ENCODE data around the gene ISCU. TPM values are rescaled to one million over a fixed set of nuclear protein-coding genes. Genes with fewer than 3 reads are reported as not detected.
A peak's percentile ranks its signal among the peaks of the same experiment; 100 is the strongest.

Gene ISCU
- total RNA-seq, 4 donors from 2014 or later, result 121 to 146 (median 138) TPM

DNA sequence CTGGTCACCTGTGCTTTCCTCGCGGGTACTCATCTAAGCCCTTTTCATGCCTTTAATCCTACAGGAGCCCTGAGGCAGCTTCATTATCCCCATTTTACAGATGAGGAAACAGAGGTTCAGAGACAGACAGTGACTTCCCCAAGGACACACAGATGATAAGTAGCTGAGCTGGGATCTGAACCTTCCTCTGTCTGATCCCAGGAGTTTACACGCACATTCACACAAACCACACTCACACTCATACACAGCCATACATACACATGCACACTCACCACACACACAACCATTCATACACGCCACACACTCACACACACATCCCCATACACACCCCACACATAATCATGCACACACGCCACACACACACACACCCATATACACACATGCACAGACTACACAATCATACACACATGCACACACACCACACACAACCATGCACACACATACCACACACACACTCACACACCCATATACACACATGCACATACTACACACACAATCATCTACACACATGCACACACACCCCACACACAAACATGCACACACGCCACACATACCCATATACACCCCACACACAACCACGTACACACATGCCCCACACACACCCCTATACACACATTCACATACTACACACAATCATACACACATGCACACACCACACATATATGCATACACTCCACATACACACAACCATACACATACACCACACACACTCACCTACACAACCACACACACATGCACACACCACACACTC lies 32.7 kb downstream of the ISCU start:
- H3K9me3 ChIP-seq, result no peaks in the 10 kb centered on the region
- no peak for TF ChIP-seq POLR2A (IDR thresholded peaks at IDR 0.05)
- TF ChIP-seq, protein P1, sequence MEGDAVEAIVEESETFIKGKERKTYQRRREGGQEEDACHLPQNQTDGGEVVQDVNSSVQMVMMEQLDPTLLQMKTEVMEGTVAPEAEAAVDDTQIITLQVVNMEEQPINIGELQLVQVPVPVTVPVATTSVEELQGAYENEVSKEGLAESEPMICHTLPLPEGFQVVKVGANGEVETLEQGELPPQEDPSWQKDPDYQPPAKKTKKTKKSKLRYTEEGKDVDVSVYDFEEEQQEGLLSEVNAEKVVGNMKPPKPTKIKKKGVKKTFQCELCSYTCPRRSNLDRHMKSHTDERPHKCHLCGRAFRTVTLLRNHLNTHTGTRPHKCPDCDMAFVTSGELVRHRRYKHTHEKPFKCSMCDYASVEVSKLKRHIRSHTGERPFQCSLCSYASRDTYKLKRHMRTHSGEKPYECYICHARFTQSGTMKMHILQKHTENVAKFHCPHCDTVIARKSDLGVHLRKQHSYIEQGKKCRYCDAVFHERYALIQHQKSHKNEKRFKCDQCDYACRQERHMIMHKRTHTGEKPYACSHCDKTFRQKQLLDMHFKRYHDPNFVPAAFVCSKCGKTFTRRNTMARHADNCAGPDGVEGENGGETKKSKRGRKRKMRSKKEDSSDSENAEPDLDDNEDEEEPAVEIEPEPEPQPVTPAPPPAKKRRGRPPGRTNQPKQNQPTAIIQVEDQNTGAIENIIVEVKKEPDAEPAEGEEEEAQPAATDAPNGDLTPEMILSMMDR (IDR thresholded peaks at IDR 0.05), result no peak
- peak overlapping the region in 1 of 4 donors; percentile 38 for H3K27ac ChIP-seq
- H3K4me3 ChIP-seq, result no peak overlapping the region
- no peaks in the 10 kb centered on the region for H3K27me3 ChIP-seq
- H3K36me3 ChIP-seq, result no peaks in the 10 kb centered on the region
- DNase-seq, result no peak
- H3K4me1 ChIP-seq, result no peaks in the 10 kb centered on the region

GRCh38 chr12:108595711-108596647 lies 33.6 kb downstream of the ISCU start:
- Histone ChIP-seq H3K36me3 (no peaks in the 10 kb centered on the region), H3K4me3 (peak overlapping the region in 1 of 4 donors; percentile 40), H3K4me1 (no peaks in the 10 kb centered on the region), H3K27me3 (no peaks in the 10 kb centered on the region), H3K27ac (peak overlapping the region in 2 of 4 donors; percentile 38 to 52), H3K9me3 (no peaks in the 10 kb centered on the region)
- TF ChIP-seq, protein P1 (IDR thresholded peaks at IDR 0.05), result no peak
- no peak for TF ChIP-seq POLR2A (IDR thresholded peaks at IDR 0.05)
- DNase-seq, result no peak

GRCh38 chr12:108596854-108597558 lies 34.6 kb downstream of the ISCU start:
- Histone ChIP-seq H3K4me3 (peak overlapping the region; percentile 7 to 40 (median 14)), H3K4me1 (no peaks in the 10 kb centered on the region), H3K36me3 (no peaks in the 10 kb centered on the region), H3K9me3 (no peaks in the 10 kb centered on the region), H3K27ac (peak overlapping the region in 3 of 4 donors; percentile 50 to 58 (median 51)), H3K27me3 (no peaks in the 10 kb centered on the region)
- DNase-seq, result no peak
- TF ChIP-seq POLR2A (IDR thresholded peaks at IDR 0.05), result no peak
- TF ChIP-seq, protein P1 (IDR thresholded peaks at IDR 0.05), result no peak

DNA sequence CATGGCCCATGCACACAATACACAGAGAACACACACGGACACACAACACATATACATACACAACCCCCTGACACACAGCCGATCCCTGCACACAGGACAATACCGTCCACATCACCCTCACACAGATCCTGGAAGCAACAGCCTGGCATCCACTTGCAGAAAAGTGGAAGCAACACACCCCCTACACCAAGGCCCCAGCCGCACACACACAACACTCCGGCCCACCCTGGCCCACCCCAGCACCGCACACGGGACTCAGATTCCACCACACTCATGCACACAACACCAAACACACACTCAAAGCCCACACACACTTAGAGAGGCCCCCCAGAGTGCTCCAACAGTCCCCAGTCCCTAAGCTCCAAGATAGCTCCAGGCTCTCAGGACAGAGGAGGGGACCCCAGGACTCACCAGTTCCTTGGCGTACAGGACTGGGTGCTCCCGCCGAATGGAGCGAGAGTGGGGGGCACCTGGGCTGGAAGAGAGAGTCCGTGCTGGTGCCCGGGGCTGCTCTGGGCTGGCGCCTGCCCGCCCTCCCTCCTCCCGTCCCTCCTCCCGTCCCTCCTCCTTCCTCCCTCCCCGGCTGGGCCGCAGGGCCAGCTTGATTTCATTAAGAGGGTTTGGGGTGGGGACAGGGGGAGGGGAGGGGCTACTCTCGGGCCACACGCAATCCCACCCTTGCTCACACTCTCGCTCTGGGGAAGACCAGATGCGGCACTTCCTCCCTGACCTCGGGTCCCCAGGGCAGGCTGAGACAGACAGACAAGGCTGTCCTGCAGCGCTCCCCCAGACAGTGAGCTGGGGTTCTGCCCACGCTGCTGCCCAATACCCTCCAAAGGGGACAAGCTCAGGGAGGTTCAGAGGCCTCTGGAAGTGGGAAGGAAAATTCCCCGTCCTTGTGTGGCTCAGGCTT lies 35.4 kb downstream of the ISCU start, which contains the start of gene TMEM119:
Gene TMEM119 (minus strand): TSS at position 526 of the 913 bp plus-strand sequence. CDS start 5,701 bp downstream, outside the sequence.
- peak within 1 kb of the TSS in 3 of 4 donors; percentile 50 to 58 (median 51) for H3K27ac ChIP-seq
- TF ChIP-seq, protein P1 (IDR thresholded peaks at IDR 0.05), result no peak
- no peak for TF ChIP-seq POLR2A (IDR thresholded peaks at IDR 0.05)
- H3K4me1 ChIP-seq, result no peaks in the 10 kb centered on the region
- H3K27me3 ChIP-seq, result no peaks in the 10 kb centered on the region
- peak within 1 kb of the TSS; percentile 7 to 40 (median 14) for H3K4me3 ChIP-seq
- no peak for DNase-seq
- H3K9me3 ChIP-seq, result no peaks in the 10 kb centered on the region
- H3K36me3 ChIP-seq, result no peaks in the 10 kb centered on the region
